Cardiac muscle cell (in vitro differentiated cells and primary cell): ENCODE results near the gene PHAX. TPM values are rescaled to one million over a fixed set of nuclear protein-coding genes. Genes with fewer than 3 reads are reported as not detected.
A peak's percentile ranks its signal among the peaks of the same experiment; 100 is the strongest.
"Not testable (repeated sequence)": the region's sequence is repeated elsewhere in the genome, so short reads cannot be mapped to it uniquely, and the experiment has no call there.

ENCODE experiments used
- DNase-seq, 2 donors: peaks; one replicate each; pipeline versions ENCODE4 v3.0.0 to v3.0.0-alpha.2; 2010 to 2017; ENCODE audit warnings: low read depth in 1 of 2, low spot score in 1 of 2
- H3K27ac ChIP-seq: fragments of 200-600 bp; sonication (generic); 2 replicates; pipeline ENCODE4 v1.5.1; 2016
- H3K27me3 ChIP-seq: fragments of 200-600 bp; sonication (generic); 2 replicates; pipeline ENCODE4 v1.6.0; 2016; ENCODE audit warnings: control low read depth
- H3K36me3 ChIP-seq: fragments of 200-600 bp; sonication (generic); 2 replicates; pipeline ENCODE4 v1.5.1; 2016; ENCODE audit warnings: control low read depth
- H3K4me1 ChIP-seq: fragments of 200-600 bp; sonication (generic); 2 replicates; pipeline ENCODE4 v1.8.1; 2017; ENCODE audit warnings: low read depth, mild to moderate bottlenecking, mixed run types
- H3K4me3 ChIP-seq: fragments of 200-600 bp; sonication (generic); 2 replicates; pipeline ENCODE4 v1.5.1; 2016; ENCODE audit warnings: mild to moderate bottlenecking
- H3K9me3 ChIP-seq: fragments of 200-600 bp; sonication (generic); 2 replicates; pipeline ENCODE4 v1.5.1; 2017; ENCODE audit warnings: low read depth, mild to moderate bottlenecking, control low read depth
- polyA plus RNA-seq: library from polyadenylated mRNA; unstranded; fragments of >200 nt; fragmentation: Nextera tagmentation; extraction: Ambion mirVana; gene quantifications from 2 replicates; pipeline ENCODE4 v1.2.1, GENCODE V29; 2016
- total RNA-seq: library from RNA; depleted of rRNA; stranded (reverse); fragments of >200 nt; gene quantifications from 2 replicates; pipeline ENCODE4 v1.2.3, GENCODE V29; 2016
- TF ChIP-seq, protein P1 (sequence below): IDR thresholded peaks from 2 replicates; pipeline ENCODE4 v1.5.1; 2012; ENCODE audit warnings: low read depth, mild to moderate bottlenecking, low read length

Gene PHAX
- total and polyA plus RNA-seq, 2 experiments from 2014 or later: 37.9 to 42.8 TPM

DNA sequence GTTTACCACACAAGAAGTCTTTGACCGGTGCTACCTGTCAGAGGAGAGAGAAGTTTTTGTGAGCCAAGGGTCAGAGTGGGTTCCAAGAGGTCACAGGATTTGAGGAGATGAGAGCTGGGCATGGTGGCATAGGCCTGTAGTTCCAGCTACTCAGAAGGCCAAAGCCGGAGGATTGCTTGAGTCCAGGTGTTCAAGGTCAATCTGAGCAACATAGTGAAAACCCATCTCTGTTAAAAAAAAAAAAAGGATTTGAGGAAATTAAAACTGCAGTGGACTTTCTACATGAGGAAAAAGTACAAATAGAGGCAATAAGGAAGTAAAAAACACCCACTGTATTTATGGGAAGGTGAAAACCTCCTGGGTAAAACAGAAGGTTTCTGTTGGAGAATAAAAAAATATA lies 63.8 kb downstream of the PHAX start:
- DNase-seq: no peak
- no peaks in the 10 kb centered on the region for H3K36me3 ChIP-seq
- TF ChIP-seq, protein P1, sequence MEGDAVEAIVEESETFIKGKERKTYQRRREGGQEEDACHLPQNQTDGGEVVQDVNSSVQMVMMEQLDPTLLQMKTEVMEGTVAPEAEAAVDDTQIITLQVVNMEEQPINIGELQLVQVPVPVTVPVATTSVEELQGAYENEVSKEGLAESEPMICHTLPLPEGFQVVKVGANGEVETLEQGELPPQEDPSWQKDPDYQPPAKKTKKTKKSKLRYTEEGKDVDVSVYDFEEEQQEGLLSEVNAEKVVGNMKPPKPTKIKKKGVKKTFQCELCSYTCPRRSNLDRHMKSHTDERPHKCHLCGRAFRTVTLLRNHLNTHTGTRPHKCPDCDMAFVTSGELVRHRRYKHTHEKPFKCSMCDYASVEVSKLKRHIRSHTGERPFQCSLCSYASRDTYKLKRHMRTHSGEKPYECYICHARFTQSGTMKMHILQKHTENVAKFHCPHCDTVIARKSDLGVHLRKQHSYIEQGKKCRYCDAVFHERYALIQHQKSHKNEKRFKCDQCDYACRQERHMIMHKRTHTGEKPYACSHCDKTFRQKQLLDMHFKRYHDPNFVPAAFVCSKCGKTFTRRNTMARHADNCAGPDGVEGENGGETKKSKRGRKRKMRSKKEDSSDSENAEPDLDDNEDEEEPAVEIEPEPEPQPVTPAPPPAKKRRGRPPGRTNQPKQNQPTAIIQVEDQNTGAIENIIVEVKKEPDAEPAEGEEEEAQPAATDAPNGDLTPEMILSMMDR: no peak

DNA sequence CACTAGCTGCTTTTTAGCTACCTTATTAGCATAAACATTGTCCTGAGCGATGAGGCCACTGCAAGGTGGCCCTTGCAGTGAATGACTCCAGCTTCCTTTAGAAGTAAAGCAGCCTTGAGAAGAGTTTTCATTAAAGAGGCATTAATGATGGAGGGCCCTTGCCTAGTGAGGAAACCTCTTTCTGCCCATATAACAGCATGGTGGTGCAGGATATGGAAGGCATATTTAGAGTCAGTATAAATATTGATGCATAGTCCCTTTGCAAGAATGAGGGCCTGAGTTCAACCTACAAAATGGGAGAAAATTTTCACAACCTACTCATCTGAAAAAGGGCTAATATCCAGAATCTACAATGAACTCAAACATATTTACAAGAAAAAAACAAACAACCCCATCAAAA lies 69.4 kb downstream of the PHAX start:
- not testable (repeated sequence) for H3K4me1 ChIP-seq, H3K36me3 ChIP-seq, H3K4me3 ChIP-seq, DNase-seq, H3K27ac ChIP-seq, H3K9me3 ChIP-seq, H3K27me3 ChIP-seq

More for the DNA sequence above, 63.8 kb downstream of the PHAX start:
- Histone ChIP-seq H3K27ac (no peak overlapping the region), H3K9me3 (no peaks in the 10 kb centered on the region), H3K27me3 (no peaks in the 10 kb centered on the region), H3K4me3 (no peak overlapping the region), H3K4me1 (no peaks in the 10 kb centered on the region)

DNA sequence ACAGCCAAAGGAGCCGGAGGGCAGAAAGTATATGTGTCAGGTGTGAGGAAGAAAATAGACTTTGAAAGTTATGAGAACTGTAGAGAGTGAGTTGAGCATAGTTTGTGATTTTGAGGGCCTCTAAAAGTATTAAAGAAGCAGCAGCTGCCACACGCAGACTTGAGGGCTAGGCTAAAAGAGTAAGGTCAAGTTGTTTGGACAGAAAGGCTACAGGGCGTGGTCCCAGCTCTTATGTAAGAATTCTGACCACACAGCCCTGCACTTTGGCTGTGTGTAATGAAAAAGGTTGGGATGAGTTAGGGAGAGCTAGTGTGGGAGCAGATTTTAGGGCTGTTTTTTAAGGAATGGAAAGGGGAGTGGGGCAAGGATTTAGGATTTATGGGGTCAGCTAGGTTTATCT lies 70.9 kb downstream of the PHAX start:
- not testable (repeated sequence) for H3K27me3 ChIP-seq, H3K4me1 ChIP-seq, H3K27ac ChIP-seq, H3K4me3 ChIP-seq, H3K36me3 ChIP-seq, H3K9me3 ChIP-seq, DNase-seq

DNA sequence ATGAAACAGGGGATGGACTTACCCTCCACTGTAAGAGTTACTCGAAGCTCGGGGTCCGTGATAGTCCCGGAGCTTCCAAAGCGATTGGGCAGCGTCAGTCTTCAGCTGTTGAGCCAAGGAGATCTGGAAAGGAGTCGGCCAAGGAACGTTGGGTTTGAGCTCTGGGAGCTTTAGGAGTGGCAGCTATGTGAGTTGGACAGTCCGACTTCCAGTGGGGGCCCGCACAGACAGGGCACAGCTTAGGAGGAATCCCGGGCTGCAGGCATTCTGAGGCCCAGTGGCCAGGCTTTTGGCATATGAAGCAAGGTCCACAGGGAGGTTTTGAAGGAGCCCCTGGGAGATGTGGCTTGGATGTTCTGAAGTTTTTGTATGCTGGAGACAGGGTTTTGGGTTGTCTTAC lies 72.7 kb downstream of the PHAX start:
- Histone ChIP-seq H3K27me3 (no peaks in the 10 kb centered on the region), H3K4me1 (no peaks in the 10 kb centered on the region), H3K9me3 (no peaks in the 10 kb centered on the region), H3K4me3 (no peak overlapping the region), H3K36me3 (no peaks in the 10 kb centered on the region), H3K27ac (no peak overlapping the region)
- no peak for DNase-seq
- TF ChIP-seq, protein P1: no peak

DNA sequence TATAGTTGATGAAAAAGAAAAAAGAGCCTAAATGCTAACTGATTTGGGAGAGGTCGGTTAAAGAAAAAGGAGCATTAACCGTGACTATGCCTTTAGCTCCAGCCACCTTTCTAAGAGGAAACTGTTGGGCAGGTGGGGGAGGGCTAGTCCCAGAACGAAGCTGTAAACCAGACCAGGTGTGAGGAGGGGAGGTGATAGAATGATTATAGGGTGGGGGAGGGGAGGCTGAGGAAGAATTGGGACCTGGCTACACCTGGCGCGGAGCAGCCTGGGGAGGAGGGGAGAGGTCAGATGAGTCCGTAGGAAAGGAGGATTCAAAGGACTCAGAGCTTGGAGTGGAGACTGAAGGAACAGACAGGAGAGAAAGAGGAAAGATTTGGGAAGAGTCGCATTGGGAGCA lies 73.4 kb downstream of the PHAX start:
- no peak overlapping the region for H3K27ac ChIP-seq
- H3K36me3 ChIP-seq: no peaks in the 10 kb centered on the region
- TF ChIP-seq, protein P1: no peak
- no peaks in the 10 kb centered on the region for H3K9me3 ChIP-seq
- H3K27me3 ChIP-seq: no peaks in the 10 kb centered on the region
- no peak overlapping the region for H3K4me3 ChIP-seq
- DNase-seq: no peak
- no peaks in the 10 kb centered on the region for H3K4me1 ChIP-seq

DNA sequence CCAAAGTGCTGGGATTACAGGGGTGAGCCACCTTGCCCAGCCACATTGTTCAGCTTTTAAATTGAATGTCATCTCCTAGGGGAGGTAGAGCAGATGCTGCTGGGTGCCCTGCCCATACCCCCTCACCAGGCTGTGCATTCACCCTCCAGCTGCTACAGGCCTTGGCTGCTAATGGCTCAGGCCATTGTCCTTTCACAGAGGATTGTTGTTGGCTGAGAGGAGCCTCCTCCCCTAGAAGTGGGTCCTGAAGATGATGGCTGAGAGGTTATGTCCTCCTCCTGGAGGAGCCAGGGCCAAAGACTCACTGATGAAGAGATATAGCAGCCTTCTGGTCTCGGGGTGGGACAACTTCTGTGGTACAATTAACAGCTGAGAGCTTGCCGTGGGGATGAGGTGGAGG lies 74.6 kb downstream of the PHAX start:
- TF ChIP-seq, protein P1: no peak
- H3K4me3 ChIP-seq: no peak overlapping the region
- no peak for DNase-seq
- no peaks in the 10 kb centered on the region for H3K4me1 ChIP-seq
- no peak overlapping the region for H3K27ac ChIP-seq
- no peaks in the 10 kb centered on the region for H3K9me3 ChIP-seq
- H3K36me3 ChIP-seq: no peaks in the 10 kb centered on the region
- H3K27me3 ChIP-seq: no peaks in the 10 kb centered on the region

DNA sequence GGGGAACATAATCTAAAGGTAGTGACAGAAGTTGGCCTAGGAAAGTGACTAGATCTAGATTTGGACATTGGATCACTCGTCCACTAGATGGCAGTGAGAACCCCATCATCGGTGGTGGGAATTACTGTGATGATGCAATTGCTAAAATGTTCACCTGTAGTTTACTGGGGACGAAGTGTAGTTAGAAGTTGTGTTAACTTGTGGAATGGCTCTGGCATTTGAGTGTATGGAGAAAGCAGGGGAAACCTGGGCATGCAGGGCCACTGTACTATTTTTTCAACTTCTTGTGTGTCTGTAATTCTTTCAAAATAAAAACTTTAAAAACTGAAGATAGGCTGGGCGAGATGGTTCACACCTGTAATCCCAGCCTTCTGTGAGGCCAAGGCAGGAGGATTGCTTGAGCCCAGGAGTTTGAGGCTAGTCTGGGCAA lies 75.5 kb downstream of the PHAX start:
- Histone ChIP-seq H3K27ac (no peak overlapping the region), H3K36me3 (no peaks in the 10 kb centered on the region), H3K9me3 (no peaks in the 10 kb centered on the region), H3K4me3 (no peak overlapping the region), H3K4me1 (no peaks in the 10 kb centered on the region), H3K27me3 (no peaks in the 10 kb centered on the region)
- TF ChIP-seq, protein P1: peak; percentile 83
- peak; percentile 68 to 77 for DNase-seq
